HG03097 (cell line): ENCODE measurements around the gene IFT22.
"Not testable (repeated sequence)": the region's sequence is repeated elsewhere in the genome, so short reads cannot be mapped to it uniquely, and the experiment has no call there.

Source experiments
- ATAC-seq: cut with Tn5 transposase; IDR thresholded peaks from one replicate; pipeline ENCODE4 v1.9.1; 2021; ENCODE audit not compliant: unreplicated experiment, low FRiP score

Gene IFT22

GRCh38 chr7:101285171-101285570, 36.4 kb downstream of the IFT22 start:
- no peak for ATAC-seq

DNA sequence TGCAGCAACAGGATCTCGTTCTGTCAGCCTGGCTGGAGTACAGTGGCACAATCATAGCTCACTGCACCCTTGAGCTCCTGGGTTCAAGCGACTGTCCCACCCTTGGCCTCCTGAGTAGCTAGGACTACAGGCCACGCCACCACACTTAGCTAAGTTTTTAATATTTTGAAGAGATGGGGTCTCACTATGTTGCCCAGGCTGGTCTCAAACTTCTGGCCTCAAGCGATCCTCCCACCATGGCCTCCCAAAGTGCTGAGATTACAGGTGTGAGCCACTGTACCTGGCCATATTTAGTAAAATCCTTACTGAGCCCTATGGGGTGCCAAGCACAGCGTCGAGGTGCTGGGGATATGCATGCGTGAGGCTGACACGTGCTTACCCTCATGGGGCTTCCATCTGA, 40.7 kb downstream of the IFT22 start:
- ATAC-seq = not testable (repeated sequence)

GRCh38 chr7:101278461-101279292, 42.9 kb downstream of the IFT22 start:
- no peak for ATAC-seq

- ATAC-seq = no peak
These were observed 44.5 kb downstream of the IFT22 start for GRCh38 chr7:101277155-101277554.

DNA sequence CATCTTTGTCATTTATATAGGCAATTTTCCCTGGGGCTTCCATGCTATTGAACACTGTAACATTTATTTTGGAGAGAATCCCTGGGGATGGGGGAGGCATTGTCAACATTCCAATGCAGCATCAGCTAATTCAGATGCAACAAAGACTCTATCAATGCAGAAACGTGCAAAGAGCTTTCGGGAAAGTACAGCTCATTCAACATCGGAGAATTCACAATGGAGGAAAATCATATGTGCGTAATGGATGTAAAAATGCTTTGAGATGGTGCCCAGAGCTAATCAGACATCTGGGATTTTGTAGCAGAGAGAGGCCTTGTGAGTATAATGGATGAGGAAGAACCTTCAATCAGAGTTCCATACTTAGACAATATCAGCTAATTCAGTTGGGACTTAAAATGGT, 48.4 kb downstream of the IFT22 start:
- ATAC-seq = no peak

DNA sequence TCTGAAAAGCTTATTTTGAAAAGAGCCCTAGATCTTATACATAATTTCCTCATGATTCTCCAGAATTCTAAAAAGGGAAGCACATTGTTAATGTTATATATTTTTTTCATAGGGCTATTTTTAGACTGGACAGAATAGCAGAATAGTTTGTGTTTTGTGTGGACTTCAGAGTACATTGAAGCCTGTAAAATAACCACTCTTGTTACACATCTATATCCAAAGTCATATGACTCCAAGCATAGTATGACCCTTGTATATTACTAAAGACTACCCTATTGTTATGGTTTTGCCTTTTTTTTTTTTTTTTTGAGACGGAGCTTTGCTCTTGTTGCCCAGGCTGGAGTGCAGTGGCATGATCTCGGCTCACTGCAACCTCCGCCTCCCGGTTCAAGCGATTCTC, 50.6 kb downstream of the IFT22 start:
- ATAC-seq = no peak

DNA sequence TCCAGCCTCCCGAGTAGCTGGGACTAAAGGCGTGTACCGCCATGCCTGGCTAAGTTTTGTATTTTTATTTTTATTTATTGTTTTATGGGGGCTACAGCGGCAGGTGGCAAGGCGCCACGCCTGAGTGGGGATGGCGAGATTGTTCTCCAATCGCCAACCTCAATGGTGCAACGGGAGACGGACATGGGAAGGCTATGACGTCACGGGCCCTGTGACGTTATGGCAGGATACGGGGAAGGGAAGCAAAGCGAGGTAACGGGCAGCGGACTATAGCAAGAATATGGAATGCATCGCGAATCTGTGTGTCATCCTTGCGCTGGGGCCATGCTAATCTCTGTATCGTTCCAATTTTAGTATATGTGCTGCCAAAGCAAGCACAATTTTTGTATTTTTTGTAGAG, 51.9 kb downstream of the IFT22 start:
- no peak for ATAC-seq

DNA sequence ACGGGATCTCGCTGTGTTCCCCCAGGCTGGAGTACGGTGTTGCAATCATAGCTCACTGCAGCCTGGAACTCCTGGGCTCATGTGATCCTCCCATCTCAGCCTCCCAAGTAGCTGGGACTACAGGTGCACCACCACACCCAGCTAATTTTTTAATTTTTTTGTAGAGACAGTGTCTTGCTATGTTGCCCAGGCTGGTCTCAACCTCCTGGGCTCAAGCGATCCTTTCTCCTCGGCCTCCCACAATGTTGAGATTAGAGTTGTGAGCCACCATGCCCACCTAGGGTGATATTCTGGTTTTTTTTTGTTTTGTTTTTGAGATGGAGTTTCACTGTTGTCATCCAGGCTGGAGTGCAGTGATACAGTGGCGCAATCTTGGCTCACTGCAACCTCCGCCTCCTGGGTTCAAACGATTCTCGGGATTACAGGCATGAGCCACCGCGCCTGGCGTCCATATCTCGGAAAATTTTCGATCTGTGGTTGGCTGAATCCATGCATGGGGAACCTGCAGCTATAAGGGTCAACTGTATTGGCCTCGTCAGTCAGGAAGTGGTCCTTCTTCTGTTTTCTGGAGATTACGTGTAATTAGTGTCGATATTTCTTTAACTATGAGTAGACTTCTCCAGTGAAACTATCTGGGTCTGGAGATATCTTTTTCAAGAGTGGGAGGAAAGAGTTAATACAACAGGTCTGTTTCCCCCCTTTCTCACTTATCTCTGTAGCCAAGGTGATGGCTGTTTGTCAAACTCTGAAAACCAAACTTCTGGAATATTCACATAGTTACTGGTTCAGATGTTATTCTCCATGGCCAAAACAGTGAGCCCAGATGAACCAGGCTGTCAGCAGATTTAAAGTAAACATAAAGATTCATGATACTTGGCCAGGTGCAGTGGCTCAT, 55.7 kb downstream of the IFT22 start:
- no peak for ATAC-seq

- not testable (repeated sequence) for ATAC-seq
These were observed 57.4 kb downstream of the IFT22 start for GRCh38 chr7:101264102-101264706.
